Measurements from ENCODE around the gene CYP2W1. TPM values are rescaled to one million over a fixed set of nuclear protein-coding genes. Genes with fewer than 3 reads are reported as not detected.

CYP2W1 gene
- total RNA-seq, 1 donor from 2014 or later, result not detected

DNA sequence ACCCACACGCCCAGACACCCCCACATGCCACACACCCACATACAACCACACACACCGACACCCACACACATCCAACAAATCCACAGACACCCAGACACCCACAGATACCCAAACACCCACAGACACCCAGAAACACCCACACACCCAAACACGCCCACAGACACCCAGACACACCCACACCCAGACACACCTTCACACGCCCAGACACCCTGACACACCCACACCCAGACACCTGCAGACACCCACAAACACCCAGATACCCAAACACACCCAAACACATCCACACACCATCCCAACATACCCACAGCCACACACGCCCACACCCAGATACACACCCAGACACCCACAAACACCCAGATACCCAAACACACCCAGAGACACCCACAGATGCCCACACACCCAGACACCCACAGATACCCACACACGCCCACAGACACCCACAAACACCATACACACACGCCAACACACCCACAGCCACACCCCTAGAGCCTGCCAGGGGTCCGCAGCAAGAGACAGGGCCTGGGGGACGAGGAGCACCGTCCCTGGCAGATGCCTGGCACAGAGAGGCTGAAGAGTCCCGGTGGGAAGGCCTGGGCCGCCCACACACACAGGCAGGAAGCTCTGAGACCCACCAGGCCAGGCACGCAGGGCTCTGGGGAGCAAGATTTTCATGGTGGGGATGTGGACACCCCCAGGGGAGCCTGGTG lies 28.5 kb downstream of the CYP2W1 start:
- H3K27me3 Mint-ChIP-seq (ENCODE audit: low read depth), result no peaks in the 10 kb centered on the region
- no peaks in the 10 kb centered on the region for H3K9me3 Mint-ChIP-seq (ENCODE audit: low read depth)
- H3K4me3 Mint-ChIP-seq (ENCODE audit: unreplicated experiment), result no peak overlapping the region
- H3K36me3 Mint-ChIP-seq (ENCODE audit: low read depth), result peaks cover 4% of the 10 kb centered on the region
- H3K4me1 Mint-ChIP-seq (ENCODE audit: low read depth), result peaks cover 8% of the 10 kb centered on the region
- no peak overlapping the region for H3K27ac Mint-ChIP-seq (ENCODE audit: unreplicated experiment)
- DNase-seq (ENCODE audit: low spot score), result no peak
- TF ChIP-seq, protein P1, sequence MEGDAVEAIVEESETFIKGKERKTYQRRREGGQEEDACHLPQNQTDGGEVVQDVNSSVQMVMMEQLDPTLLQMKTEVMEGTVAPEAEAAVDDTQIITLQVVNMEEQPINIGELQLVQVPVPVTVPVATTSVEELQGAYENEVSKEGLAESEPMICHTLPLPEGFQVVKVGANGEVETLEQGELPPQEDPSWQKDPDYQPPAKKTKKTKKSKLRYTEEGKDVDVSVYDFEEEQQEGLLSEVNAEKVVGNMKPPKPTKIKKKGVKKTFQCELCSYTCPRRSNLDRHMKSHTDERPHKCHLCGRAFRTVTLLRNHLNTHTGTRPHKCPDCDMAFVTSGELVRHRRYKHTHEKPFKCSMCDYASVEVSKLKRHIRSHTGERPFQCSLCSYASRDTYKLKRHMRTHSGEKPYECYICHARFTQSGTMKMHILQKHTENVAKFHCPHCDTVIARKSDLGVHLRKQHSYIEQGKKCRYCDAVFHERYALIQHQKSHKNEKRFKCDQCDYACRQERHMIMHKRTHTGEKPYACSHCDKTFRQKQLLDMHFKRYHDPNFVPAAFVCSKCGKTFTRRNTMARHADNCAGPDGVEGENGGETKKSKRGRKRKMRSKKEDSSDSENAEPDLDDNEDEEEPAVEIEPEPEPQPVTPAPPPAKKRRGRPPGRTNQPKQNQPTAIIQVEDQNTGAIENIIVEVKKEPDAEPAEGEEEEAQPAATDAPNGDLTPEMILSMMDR (IDR thresholded peaks at IDR 0.05), result no peak

DNA sequence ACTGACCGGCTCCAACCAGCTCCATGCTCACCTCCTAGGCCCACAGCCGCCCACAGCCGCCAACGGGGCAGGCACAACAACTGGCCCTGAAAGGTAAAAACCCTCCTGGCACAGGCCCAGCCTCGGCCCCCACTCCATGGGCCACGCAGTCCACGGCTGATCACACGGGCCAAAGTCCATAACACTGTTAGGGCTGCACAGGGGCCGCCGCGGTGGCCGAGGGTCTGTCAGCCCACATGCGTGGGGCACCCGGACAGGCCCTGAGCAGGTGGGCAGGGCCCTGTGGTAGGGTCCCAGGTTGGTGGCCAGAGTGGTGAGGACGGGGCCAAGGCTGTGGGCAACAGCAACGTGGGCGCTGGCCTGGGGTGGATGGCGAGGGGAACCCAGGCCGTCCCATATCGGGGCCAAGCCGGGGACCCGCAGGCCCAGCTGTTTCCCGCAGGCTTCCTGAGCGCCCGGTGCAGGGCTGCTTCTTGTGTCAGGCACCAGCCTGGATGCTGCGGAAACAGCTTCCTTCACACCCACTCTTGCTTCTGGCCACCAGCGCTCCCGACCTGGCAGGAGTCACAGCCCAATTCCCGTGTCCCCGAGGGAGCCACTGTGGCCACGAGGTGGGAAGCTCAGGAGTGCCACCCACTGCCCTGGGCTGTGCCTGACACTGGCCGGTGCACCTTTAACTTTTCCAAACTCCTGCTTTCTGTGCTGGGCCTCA lies 29.2 kb downstream of the CYP2W1 start:
- H3K27ac Mint-ChIP-seq (ENCODE audit: unreplicated experiment), result no peak overlapping the region
- H3K36me3 Mint-ChIP-seq (ENCODE audit: low read depth), result peaks cover 4% of the 10 kb centered on the region
- TF ChIP-seq, protein P1 (IDR thresholded peaks at IDR 0.05), result no peak
- H3K4me1 Mint-ChIP-seq (ENCODE audit: low read depth), result peaks cover 8% of the 10 kb centered on the region
- H3K9me3 Mint-ChIP-seq (ENCODE audit: low read depth), result no peaks in the 10 kb centered on the region
- H3K4me3 Mint-ChIP-seq (ENCODE audit: unreplicated experiment), result no peak overlapping the region
- no peak for DNase-seq (ENCODE audit: low spot score)
- H3K27me3 Mint-ChIP-seq (ENCODE audit: low read depth), result no peaks in the 10 kb centered on the region

DNA sequence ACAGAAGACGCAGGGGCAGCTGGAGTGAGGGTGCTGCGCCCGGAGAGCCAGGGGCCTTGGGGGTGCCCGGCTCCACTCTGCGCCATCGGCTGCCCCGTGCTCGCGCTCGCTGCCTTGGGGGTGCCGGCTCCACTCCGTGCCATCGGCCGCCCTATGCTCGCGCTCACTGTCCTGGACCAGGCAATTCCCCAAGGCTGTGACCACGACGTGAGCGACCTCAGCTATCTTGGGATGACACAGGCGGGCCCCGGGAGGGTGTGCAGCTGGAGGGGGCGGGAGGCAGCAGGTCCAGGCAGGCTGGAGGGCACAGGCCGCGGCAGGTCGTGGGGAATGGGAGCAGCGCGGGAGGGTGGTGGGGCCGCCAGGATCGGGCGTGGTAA lies 29.7 kb downstream of the CYP2W1 start:
- Mint-ChIP-seq H3K4me3 (ENCODE audit: unreplicated experiment) (no peak overlapping the region), H3K4me1 (ENCODE audit: low read depth) (peaks cover 8% of the 10 kb centered on the region), H3K36me3 (ENCODE audit: low read depth) (peaks cover 4% of the 10 kb centered on the region), H3K27ac (ENCODE audit: unreplicated experiment) (no peak overlapping the region), H3K27me3 (ENCODE audit: low read depth) (no peaks in the 10 kb centered on the region), H3K9me3 (ENCODE audit: low read depth) (no peaks in the 10 kb centered on the region)
- TF ChIP-seq, protein P1 (IDR thresholded peaks at IDR 0.05), result no peak
- DNase-seq (ENCODE audit: low spot score), result no peak

DNA sequence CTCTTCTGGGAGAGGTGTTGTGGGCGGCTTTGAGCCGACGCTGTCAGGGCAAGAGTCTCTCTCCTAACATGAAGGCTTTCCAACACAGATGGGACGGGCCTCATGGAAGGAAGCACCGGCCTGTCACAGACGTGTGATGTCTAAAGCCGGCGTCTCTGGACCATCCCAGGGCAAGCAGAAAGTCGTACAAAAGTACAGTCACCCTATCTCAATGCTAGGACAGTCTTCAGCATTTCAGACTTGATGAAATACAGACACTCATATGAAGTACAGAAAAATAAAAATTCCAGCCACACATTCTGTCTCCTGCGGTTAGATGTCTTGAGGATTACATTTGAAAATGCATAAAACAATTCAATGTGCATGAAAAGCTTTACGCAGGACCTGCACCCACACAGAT lies 30.6 kb downstream of the CYP2W1 start:
- Mint-ChIP-seq H3K27me3 (ENCODE audit: low read depth) (no peaks in the 10 kb centered on the region), H3K4me3 (ENCODE audit: unreplicated experiment) (no peak overlapping the region), H3K9me3 (ENCODE audit: low read depth) (no peaks in the 10 kb centered on the region), H3K4me1 (ENCODE audit: low read depth) (peaks cover 8% of the 10 kb centered on the region), H3K36me3 (ENCODE audit: low read depth) (peaks cover 7% of the 10 kb centered on the region), H3K27ac (ENCODE audit: unreplicated experiment) (no peak overlapping the region)
- TF ChIP-seq, protein P1 (IDR thresholded peaks at IDR 0.05), result no peak
- no peak for DNase-seq (ENCODE audit: low spot score)

DNA sequence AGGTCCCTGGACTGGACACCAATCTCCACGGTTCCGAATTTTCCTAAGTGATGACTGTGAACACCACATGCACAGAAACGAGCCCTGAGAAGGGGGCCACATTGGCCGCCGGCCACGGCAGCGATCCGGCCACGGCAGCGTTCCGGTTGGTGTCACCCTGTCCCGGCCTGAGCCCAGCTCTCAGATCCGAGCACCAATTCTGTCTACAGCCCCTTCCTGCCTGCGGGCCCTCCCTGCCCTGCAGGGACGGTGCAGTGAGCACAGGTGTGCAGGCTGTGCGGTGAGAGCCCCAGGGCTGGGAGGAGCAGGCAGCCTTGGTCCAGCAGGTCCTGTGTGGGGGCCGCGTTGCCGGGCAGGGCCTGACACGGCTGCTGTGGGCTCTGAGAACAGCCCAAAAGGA lies 31.7 kb downstream of the CYP2W1 start:
- H3K9me3 Mint-ChIP-seq (ENCODE audit: low read depth), result no peaks in the 10 kb centered on the region
- H3K4me1 Mint-ChIP-seq (ENCODE audit: low read depth), result peaks cover 8% of the 10 kb centered on the region
- no peak overlapping the region for H3K4me3 Mint-ChIP-seq (ENCODE audit: unreplicated experiment)
- H3K36me3 Mint-ChIP-seq (ENCODE audit: low read depth), result peaks cover 4% of the 10 kb centered on the region
- no peak for DNase-seq (ENCODE audit: low spot score)
- no peak overlapping the region for H3K27ac Mint-ChIP-seq (ENCODE audit: unreplicated experiment)
- TF ChIP-seq, protein P1 (IDR thresholded peaks at IDR 0.05), result no peak
- H3K27me3 Mint-ChIP-seq (ENCODE audit: low read depth), result no peaks in the 10 kb centered on the region
